H9 (cell line): ENCODE results near the gene EIF3F. TPM values are rescaled to one million over a fixed set of nuclear protein-coding genes. Genes with fewer than 3 reads are reported as not detected.

Source experiments
- DNase-seq: peaks from one replicate; pipeline ENCODE4 v3.0.0-alpha.2; 2017
- H2AFZ ChIP-seq: one replicate; pipeline ENCODE4 v1.6.1; 2013; ENCODE audit warnings: mild to moderate bottlenecking, low read length, control low read depth, moderate library complexity
- H2AK5ac ChIP-seq: 2 replicates; pipeline ENCODE4 v1.6.1; 2013; ENCODE audit warnings: low read length, control low read depth, mixed read lengths; ENCODE audit not compliant: insufficient read length
- H2BK120ac ChIP-seq: one replicate; pipeline ENCODE4 v1.6.1; 2013; ENCODE audit warnings: low read depth, mild to moderate bottlenecking, low read length, control low read depth, inconsistent platforms; ENCODE audit not compliant: poor library complexity, severe bottlenecking
- H2BK12ac ChIP-seq: 2 replicates; pipeline ENCODE4 v1.6.1; 2013; ENCODE audit warnings: low read length, control low read depth, mixed read lengths, low read depth; ENCODE audit not compliant: insufficient read length
- H2BK15ac ChIP-seq: 2 replicates; pipeline ENCODE4 v1.6.1; 2013; ENCODE audit warnings: low read depth, low read length, control low read depth
- H2BK20ac ChIP-seq: one replicate; pipeline ENCODE4 v1.6.1; 2013; ENCODE audit warnings: low read depth, mild to moderate bottlenecking, low read length, control low read depth, inconsistent platforms; ENCODE audit not compliant: poor library complexity, severe bottlenecking
- H2BK5ac ChIP-seq: 2 replicates; pipeline ENCODE4 v1.6.1; 2013; ENCODE audit warnings: low read length, control low read depth, mixed read lengths; ENCODE audit not compliant: insufficient read length
- H3K14ac ChIP-seq: 2 replicates; pipeline ENCODE4 v1.6.1; 2013; ENCODE audit warnings: low read length, control low read depth; ENCODE audit not compliant: insufficient read depth
- H3K18ac ChIP-seq: 2 replicates; pipeline ENCODE4 v1.6.1; 2013; ENCODE audit warnings: low read depth, mild to moderate bottlenecking, mixed read lengths, low read length, control low read depth; ENCODE audit not compliant: insufficient read length
- H3K23ac ChIP-seq: 2 replicates; pipeline ENCODE4 v1.6.1; 2013; ENCODE audit warnings: low read length, control low read depth, mixed read lengths, low read depth; ENCODE audit not compliant: insufficient read length
- H3K23me2 ChIP-seq: 2 replicates; pipeline ENCODE4 v1.6.1; 2013; ENCODE audit warnings: low read depth, mild to moderate bottlenecking, mixed read lengths, low read length, control low read depth; ENCODE audit not compliant: insufficient read length, poor library complexity, severe bottlenecking
- H3K27ac ChIP-seq: 2 replicates; pipeline ENCODE4 v1.5.1; 2013; ENCODE audit warnings: low read length, control low read depth, mixed read lengths, low read depth; ENCODE audit not compliant: insufficient read length
- H3K27me3 ChIP-seq: 2 replicates; pipeline ENCODE4 v1.6.1; 2013; ENCODE audit warnings: low read length, control low read depth, inconsistent platforms; ENCODE audit not compliant: insufficient read depth
- H3K4ac ChIP-seq: 2 replicates; pipeline ENCODE4 v1.6.1; 2013; ENCODE audit warnings: low read depth, mild to moderate bottlenecking, control low read depth, inconsistent platforms, low read length, moderate library complexity
- H3K4me1 ChIP-seq: 2 replicates; pipeline ENCODE4 v1.6.1; 2013; ENCODE audit warnings: low read length, control low read depth, inconsistent platforms; ENCODE audit not compliant: insufficient read depth
- H3K4me2 ChIP-seq: 2 replicates; pipeline ENCODE4 v1.6.1; 2013; ENCODE audit warnings: low read length, control low read depth, mixed read lengths; ENCODE audit not compliant: insufficient read length, insufficient read depth
- H3K56ac ChIP-seq: 2 replicates; pipeline ENCODE4 v1.6.1; 2013; ENCODE audit warnings: low read depth, mild to moderate bottlenecking, mixed read lengths, low read length, control low read depth; ENCODE audit not compliant: insufficient read length
- H3K79me1 ChIP-seq: 2 replicates; pipeline ENCODE4 v1.6.1; 2013; ENCODE audit warnings: low read depth, mild to moderate bottlenecking, moderate library complexity, low read length, control low read depth, inconsistent platforms; ENCODE audit not compliant: insufficient read depth, poor library complexity, severe bottlenecking
- H3K79me2 ChIP-seq: 2 replicates; pipeline ENCODE4 v1.6.1; 2013; ENCODE audit warnings: low read length, control low read depth, inconsistent platforms; ENCODE audit not compliant: insufficient read depth
- H3K9ac ChIP-seq: 2 replicates; pipeline ENCODE4 v1.6.1; 2013; ENCODE audit warnings: low read length, control low read depth, mixed read lengths; ENCODE audit not compliant: insufficient read length; ENCODE audit errors: extremely low read depth
- H3K9me3 ChIP-seq: one replicate; pipeline ENCODE4 v1.6.1; 2013; ENCODE audit warnings: low read depth, low read length, inconsistent platforms; ENCODE audit not compliant: control insufficient read depth
- H3T11ph ChIP-seq: one replicate; pipeline ENCODE4 v1.6.1; 2013; ENCODE audit warnings: mild to moderate bottlenecking, low read length, control low read depth, inconsistent platforms
- H4K20me1 ChIP-seq: one replicate; pipeline ENCODE4 v1.6.1; 2013; ENCODE audit not compliant: control insufficient read depth, insufficient read length, insufficient read depth
- H4K5ac ChIP-seq: 2 replicates; pipeline ENCODE4 v1.6.1; 2013; ENCODE audit warnings: low read depth, mild to moderate bottlenecking, mixed read lengths, low read length, control low read depth; ENCODE audit not compliant: insufficient read length
- H4K8ac ChIP-seq: replicated peaks from 2 replicates; pipeline ENCODE4 v1.6.1; 2013; ENCODE audit warnings: low read length, control low read depth, mixed read lengths, low read depth; ENCODE audit not compliant: insufficient read length
- H4K91ac ChIP-seq: 2 replicates; pipeline ENCODE4 v1.6.1; 2013; ENCODE audit warnings: low read depth, mild to moderate bottlenecking, moderate library complexity, mixed read lengths, low read length, control low read depth; ENCODE audit not compliant: insufficient read length
- H3K27ac Mint-ChIP-seq, 3 experiments: 2 replicates in 2 of 3; 3 replicates in 1 of 3; pipeline ENCODE4 v1.8.0; 2020 to 2021; ENCODE audit warnings: mixed read lengths in 3 of 3, mild to moderate bottlenecking in 1 of 3, moderate library complexity in 1 of 3
- H3K27me3 Mint-ChIP-seq: 2 replicates; pipeline ENCODE4 v1.8.0; 2021; ENCODE audit warnings: low read depth, mild to moderate bottlenecking, moderate library complexity, mixed read lengths
- H3K36me3 Mint-ChIP-seq, 3 experiments: 2 replicates in 2 of 3; 3 replicates in 1 of 3; pipeline ENCODE4 v1.8.0; 2020 to 2021; ENCODE audit warnings: low read depth in 3 of 3, mixed read lengths in 3 of 3; ENCODE audit not compliant: insufficient read depth in 1 of 3
- H3K4me1 Mint-ChIP-seq, 2 experiments: 2 replicates each; pipeline ENCODE4 v1.8.0; 2020; ENCODE audit warnings: mixed read lengths in 2 of 2
- H3K4me3 Mint-ChIP-seq, 2 experiments: 2 replicates in 1 of 2; 3 replicates in 1 of 2; pipeline ENCODE4 v1.8.0; 2020 to 2021; ENCODE audit warnings: mild to moderate bottlenecking in 2 of 2, mixed read lengths in 2 of 2, moderate library complexity in 1 of 2
- H3K9me3 Mint-ChIP-seq, 2 experiments: 2 replicates in 1 of 2; 3 replicates in 1 of 2; pipeline ENCODE4 v1.8.0; 2020; ENCODE audit warnings: mild to moderate bottlenecking in 2 of 2, mixed read lengths in 2 of 2, moderate library complexity in 1 of 2
- WGBS: extraction: QIAGEN DNeasy Blood & Tissue Kit; methylation state at CpG from one replicate; pipeline ENCODE4 v1.1.7; 2013; ENCODE audit warnings: missing lambda C conversion rate, low lambda C conversion rate, mixed read lengths; ENCODE audit not compliant: insufficient read length; ENCODE audit errors: extremely low coverage; 5-methylcytosine and 5-hydroxymethylcytosine counted together
- total RNA-seq: library from RNA; stranded (reverse); gene quantifications from 2 replicates; pipeline ENCODE4 v1.2.1, GENCODE V29; 2021
- TF ChIP-seq, protein P1 (sequence below): fragments of 200-600 bp; sonication (generic); conservative IDR thresholded peaks from 3 replicates; pipeline ENCODE4 v1.8.0; 2021; ENCODE audit warnings: antibody characterized with exemption, mild to moderate bottlenecking

The EIF3F gene
- total RNA-seq, 1 experiment from 2014 or later, result 348 TPM

DNA sequence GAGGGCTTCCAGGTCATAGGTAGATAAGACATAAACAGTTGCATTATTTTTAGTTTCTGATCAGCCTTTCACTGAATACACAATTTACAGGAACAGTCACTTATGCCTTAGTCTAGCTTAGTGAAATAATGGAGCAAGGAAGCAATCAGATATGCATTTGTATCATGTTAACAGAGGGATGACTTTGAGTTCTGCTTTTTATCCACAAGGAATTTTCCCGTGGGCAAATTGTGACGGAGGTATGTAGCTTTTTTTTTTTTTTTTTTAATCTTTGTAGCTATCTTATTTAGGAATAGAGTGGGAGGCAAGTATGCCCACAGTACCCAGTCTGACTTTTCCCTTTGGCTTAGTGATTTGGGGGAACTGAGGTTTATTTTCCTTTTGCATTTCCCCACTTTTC, 18.5 kb upstream of the EIF3F start:
- Histone ChIP-seq H2BK120ac (no peak overlapping the region), H2BK5ac (no peak overlapping the region), H3K79me2 (no peaks in the 10 kb centered on the region), H3K27me3 (no peaks in the 10 kb centered on the region), H3K27ac (no peak overlapping the region), H4K8ac (no peak overlapping the region), H3K9ac (no peak overlapping the region), H3T11ph (no peak overlapping the region), H2AK5ac (no peak overlapping the region), H2AFZ (no peak overlapping the region), H4K5ac (no peak overlapping the region), H4K20me1 (no peaks in the 10 kb centered on the region), H3K23me2 (no peaks in the 10 kb centered on the region), H3K14ac (no peak overlapping the region), H2BK12ac (no peak overlapping the region), H3K4me2 (peak overlapping the region; percentile 28), H3K9me3 (no peaks in the 10 kb centered on the region), H3K79me1 (no peaks in the 10 kb centered on the region), H3K4ac (no peak overlapping the region), H3K18ac (no peak overlapping the region), H3K23ac (no peak overlapping the region), H3K56ac (no peak overlapping the region), H4K91ac (no peak overlapping the region), H2BK15ac (no peak overlapping the region), H3K4me1 (peaks cover 2% of the 10 kb centered on the region; the same call in 1 of the 2 replicates), H2BK20ac (no peak overlapping the region)
- H3K36me3 Mint-ChIP-seq, result no peaks in the 10 kb centered on the region
- H3K9me3 Mint-ChIP-seq, result no peaks in the 10 kb centered on the region
- TF ChIP-seq, protein P1, sequence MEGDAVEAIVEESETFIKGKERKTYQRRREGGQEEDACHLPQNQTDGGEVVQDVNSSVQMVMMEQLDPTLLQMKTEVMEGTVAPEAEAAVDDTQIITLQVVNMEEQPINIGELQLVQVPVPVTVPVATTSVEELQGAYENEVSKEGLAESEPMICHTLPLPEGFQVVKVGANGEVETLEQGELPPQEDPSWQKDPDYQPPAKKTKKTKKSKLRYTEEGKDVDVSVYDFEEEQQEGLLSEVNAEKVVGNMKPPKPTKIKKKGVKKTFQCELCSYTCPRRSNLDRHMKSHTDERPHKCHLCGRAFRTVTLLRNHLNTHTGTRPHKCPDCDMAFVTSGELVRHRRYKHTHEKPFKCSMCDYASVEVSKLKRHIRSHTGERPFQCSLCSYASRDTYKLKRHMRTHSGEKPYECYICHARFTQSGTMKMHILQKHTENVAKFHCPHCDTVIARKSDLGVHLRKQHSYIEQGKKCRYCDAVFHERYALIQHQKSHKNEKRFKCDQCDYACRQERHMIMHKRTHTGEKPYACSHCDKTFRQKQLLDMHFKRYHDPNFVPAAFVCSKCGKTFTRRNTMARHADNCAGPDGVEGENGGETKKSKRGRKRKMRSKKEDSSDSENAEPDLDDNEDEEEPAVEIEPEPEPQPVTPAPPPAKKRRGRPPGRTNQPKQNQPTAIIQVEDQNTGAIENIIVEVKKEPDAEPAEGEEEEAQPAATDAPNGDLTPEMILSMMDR, result no peak
- no peaks in the 10 kb centered on the region for H3K27me3 Mint-ChIP-seq
- no CpG with 5 or more reads among the region's 2 CpGs for WGBS
- H3K27ac Mint-ChIP-seq, result no peak overlapping the region; a peak in 1 of 7 replicates
- no peak overlapping the region for H3K4me3 Mint-ChIP-seq
- DNase-seq, result no peak
- H3K4me1 Mint-ChIP-seq, result peaks cover 38 to 51% of the 10 kb centered on the region in 2 experiments
